GM23248 (cell line): ENCODE results near the gene LPGAT1.

Experiments
- EZH2 ChIP-seq: fragments of 200-600 bp; sonication (generic); IDR thresholded peaks from 2 replicates; pipeline ENCODE4 v1.6.1; 2018; ENCODE audit warnings: antibody characterized with exemption, mild to moderate bottlenecking; ENCODE audit not compliant: insufficient read depth, poor library complexity, severe bottlenecking
- EZH2phosphoT487 ChIP-seq: fragments of 200-600 bp; sonication (generic); IDR thresholded peaks from 2 replicates; pipeline ENCODE4 v1.6.1; 2018; ENCODE audit warnings: antibody characterized with exemption, moderate library complexity, mild to moderate bottlenecking, low read depth; ENCODE audit not compliant: insufficient read depth

- no peak for TF ChIP-seq EZH2
- no peak for TF ChIP-seq EZH2phosphoT487
These were observed 121.6 kb downstream of the LPGAT1 start for GRCh38 chr1:211708926-211709325.
